ENCODE data around the gene F2.
A peak's percentile ranks its signal among the peaks of the same experiment; 100 is the strongest.

F2 gene

DNA sequence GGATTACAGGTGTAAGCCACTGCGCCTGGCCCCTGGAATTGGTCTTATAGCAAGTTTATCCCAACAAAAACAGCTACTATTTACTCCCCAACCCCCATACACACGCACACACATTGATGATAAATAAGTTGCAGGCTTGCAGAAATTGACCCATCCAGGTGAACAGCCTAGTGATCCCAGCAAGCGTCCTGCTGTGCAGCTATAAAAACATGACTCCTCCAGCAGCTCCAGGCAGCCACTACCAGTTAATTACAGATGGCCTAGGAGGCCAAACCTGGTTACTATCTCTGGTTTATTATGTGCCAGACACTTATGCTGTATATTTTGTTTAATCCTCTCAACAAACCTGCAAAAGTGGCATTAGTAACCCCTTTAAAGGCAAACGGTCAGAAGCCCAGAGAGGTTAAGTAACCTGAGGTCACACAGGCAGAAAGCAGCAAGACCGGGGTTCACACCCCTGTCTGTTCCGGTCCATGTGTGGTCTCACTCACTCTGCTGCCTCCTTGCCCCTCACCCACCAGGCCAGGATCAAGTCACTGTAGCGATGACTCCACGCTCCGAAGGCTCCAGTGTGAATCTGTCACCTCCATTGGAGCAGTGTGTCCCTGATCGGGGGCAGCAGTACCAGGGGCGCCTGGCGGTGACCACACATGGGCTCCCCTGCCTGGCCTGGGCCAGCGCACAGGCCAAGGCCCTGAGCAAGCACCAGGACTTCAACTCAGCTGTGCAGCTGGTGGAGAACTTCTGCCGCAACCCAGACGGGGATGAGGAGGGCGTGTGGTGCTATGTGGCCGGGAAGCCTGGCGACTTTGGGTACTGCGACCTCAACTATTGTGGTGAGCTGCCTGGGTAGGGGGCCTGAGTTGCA lies 6.6 kb downstream of the F2 start:
- H3K4me3 ChIP-seq (ENCODE audit: low read depth, low read length): no peak overlapping the region
- DNase-seq (ENCODE audit: low read depth): no peak
- TF ChIP-seq, protein P1, sequence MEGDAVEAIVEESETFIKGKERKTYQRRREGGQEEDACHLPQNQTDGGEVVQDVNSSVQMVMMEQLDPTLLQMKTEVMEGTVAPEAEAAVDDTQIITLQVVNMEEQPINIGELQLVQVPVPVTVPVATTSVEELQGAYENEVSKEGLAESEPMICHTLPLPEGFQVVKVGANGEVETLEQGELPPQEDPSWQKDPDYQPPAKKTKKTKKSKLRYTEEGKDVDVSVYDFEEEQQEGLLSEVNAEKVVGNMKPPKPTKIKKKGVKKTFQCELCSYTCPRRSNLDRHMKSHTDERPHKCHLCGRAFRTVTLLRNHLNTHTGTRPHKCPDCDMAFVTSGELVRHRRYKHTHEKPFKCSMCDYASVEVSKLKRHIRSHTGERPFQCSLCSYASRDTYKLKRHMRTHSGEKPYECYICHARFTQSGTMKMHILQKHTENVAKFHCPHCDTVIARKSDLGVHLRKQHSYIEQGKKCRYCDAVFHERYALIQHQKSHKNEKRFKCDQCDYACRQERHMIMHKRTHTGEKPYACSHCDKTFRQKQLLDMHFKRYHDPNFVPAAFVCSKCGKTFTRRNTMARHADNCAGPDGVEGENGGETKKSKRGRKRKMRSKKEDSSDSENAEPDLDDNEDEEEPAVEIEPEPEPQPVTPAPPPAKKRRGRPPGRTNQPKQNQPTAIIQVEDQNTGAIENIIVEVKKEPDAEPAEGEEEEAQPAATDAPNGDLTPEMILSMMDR (conservative IDR thresholded peaks at IDR 0.05; ENCODE audit: low read depth, low read length): no peak

GRCh38 chr11:46726206-46726862 lies 7.3 kb downstream of the F2 start:
- TF ChIP-seq, protein P1 (conservative IDR thresholded peaks at IDR 0.05; ENCODE audit: low read depth, low read length): no peak
- DNase-seq (ENCODE audit: low read depth): no peak

DNA sequence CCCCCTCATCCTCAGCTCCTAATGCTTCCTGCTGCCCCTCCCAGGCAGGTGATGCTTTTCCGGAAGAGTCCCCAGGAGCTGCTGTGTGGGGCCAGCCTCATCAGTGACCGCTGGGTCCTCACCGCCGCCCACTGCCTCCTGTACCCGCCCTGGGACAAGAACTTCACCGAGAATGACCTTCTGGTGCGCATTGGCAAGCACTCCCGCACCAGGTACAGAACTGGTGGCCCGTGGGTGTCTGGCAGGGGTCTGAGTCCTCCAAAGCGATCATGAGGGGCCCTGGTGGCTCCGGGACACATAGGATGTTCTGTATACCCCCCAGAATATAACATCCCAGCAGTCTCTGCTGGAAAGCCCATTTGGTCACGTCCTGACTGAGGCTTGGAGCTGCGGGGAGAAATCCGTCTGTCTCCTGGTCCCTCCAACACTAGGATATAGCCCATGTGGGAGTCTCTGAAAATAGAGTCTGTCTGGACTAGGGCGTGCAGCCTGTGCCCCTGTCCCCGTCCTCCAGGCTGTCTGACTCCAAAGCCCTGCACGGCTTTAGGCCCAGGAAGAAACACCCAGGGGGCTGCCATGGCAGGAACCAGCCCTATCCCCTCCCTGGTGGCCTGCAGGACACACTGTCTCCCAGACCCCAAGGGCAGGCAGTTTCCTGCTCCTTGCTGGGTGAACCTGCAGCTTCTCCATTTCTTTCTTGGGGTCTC lies 9.1 kb downstream of the F2 start:
- no peak for DNase-seq (ENCODE audit: low read depth)
- TF ChIP-seq, protein P1 (conservative IDR thresholded peaks at IDR 0.05; ENCODE audit: low read depth, low read length): no peak
- H3K4me3 ChIP-seq (ENCODE audit: low read depth, low read length): no peak overlapping the region

More at GRCh38 chr11:46726206-46726862, 7.3 kb downstream of the F2 start:
- H3K4me3 ChIP-seq (ENCODE audit: low read depth, low read length): no peak overlapping the region

GRCh38 chr11:46728659-46729040 lies 9.6 kb downstream of the F2 start:
- DNase-seq (ENCODE audit: low read depth): no peak
- H3K4me3 ChIP-seq (ENCODE audit: low read depth, low read length): no peak overlapping the region
- TF ChIP-seq, protein P1 (conservative IDR thresholded peaks at IDR 0.05; ENCODE audit: low read depth, low read length): no peak

- peak; percentile 33 for DNase-seq (ENCODE audit: low read depth)
- no peak overlapping the region for H3K4me3 ChIP-seq (ENCODE audit: low read depth, low read length)
- TF ChIP-seq, protein P1 (conservative IDR thresholded peaks at IDR 0.05; ENCODE audit: low read depth, low read length): no peak
Measured at GRCh38 chr11:46729110-46730027, 10.4 kb downstream of the F2 start.

- no peak for DNase-seq (ENCODE audit: low read depth)
- TF ChIP-seq, protein P1 (conservative IDR thresholded peaks at IDR 0.05; ENCODE audit: low read depth, low read length): no peak
- no peak overlapping the region for H3K4me3 ChIP-seq (ENCODE audit: low read depth, low read length)
Measured at GRCh38 chr11:46731545-46731944, 12.5 kb downstream of the F2 start.

All from choroid plexus epithelial cell (primary cell).